ENCODE data around the gene SYPL2. TPM values are rescaled to one million over a fixed set of nuclear protein-coding genes. Genes with fewer than 3 reads are reported as not detected.

SYPL2 gene
- polyA plus RNA-seq (2012; ENCODE audit: insufficient read depth, insufficient read length, low read depth) = not detected

GRCh38 chr1:109466452-109467300, at the start of gene SYPL2:
SYPL2 (plus strand) TSS chr1:109466546; CDS start chr1:109466844, 298 bp downstream.
- peaks cover 89% of the 10 kb centered on the region for H3K27me3 ChIP-seq
- H3K36me3 ChIP-seq = no peaks in the 10 kb centered on the region
- peak within 1 kb of the TSS; percentile 39 for H3K4me3 ChIP-seq (ENCODE audit: low read depth, low read length)
- TF ChIP-seq, protein P1, sequence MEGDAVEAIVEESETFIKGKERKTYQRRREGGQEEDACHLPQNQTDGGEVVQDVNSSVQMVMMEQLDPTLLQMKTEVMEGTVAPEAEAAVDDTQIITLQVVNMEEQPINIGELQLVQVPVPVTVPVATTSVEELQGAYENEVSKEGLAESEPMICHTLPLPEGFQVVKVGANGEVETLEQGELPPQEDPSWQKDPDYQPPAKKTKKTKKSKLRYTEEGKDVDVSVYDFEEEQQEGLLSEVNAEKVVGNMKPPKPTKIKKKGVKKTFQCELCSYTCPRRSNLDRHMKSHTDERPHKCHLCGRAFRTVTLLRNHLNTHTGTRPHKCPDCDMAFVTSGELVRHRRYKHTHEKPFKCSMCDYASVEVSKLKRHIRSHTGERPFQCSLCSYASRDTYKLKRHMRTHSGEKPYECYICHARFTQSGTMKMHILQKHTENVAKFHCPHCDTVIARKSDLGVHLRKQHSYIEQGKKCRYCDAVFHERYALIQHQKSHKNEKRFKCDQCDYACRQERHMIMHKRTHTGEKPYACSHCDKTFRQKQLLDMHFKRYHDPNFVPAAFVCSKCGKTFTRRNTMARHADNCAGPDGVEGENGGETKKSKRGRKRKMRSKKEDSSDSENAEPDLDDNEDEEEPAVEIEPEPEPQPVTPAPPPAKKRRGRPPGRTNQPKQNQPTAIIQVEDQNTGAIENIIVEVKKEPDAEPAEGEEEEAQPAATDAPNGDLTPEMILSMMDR (IDR thresholded peaks at IDR 0.05; ENCODE audit: low read depth, low read length) = no peak
- no peaks in the 10 kb centered on the region for H3K4me1 ChIP-seq
- DNase-seq = peak; percentile 33
- no peaks in the 10 kb centered on the region for H3K9me3 ChIP-seq

DNA sequence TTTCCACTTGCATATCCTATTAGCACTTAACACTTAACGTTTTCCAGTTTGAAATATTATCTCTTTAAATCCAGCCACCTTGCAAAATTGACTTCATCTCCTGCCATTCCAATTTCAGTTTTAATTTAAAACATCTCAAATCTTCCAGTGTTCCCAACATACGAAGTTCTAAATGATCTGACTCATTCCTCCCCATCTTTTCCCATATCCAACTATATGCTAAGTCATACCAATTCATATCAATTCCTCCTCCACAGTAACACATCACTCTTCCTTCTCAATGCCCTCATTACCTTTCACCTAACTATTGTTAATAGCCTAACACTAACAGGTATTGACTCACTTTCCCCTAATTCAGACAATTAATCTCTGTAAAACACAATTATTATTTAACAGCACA, 42.8 kb upstream of the SYPL2 start:
- TF ChIP-seq, protein P1 (IDR thresholded peaks at IDR 0.05; ENCODE audit: low read depth, low read length) = no peak
- peaks cover 23% of the 10 kb centered on the region for H3K36me3 ChIP-seq
- H3K4me1 ChIP-seq = no peaks in the 10 kb centered on the region
- H3K27me3 ChIP-seq = no peaks in the 10 kb centered on the region
- H3K9me3 ChIP-seq = no peaks in the 10 kb centered on the region
- no peak for DNase-seq
- H3K4me3 ChIP-seq (ENCODE audit: low read depth, low read length) = no peak overlapping the region

GRCh38 chr1:109425391-109426280, 40.7 kb upstream of the SYPL2 start:
- Histone ChIP-seq H3K36me3 (peaks cover 5% of the 10 kb centered on the region), H3K4me3 (ENCODE audit: low read depth, low read length) (peak overlapping the region; percentile 93), H3K27me3 (no peaks in the 10 kb centered on the region), H3K9me3 (no peaks in the 10 kb centered on the region), H3K4me1 (no peaks in the 10 kb centered on the region)
- TF ChIP-seq, protein P1 (IDR thresholded peaks at IDR 0.05; ENCODE audit: low read depth, low read length) = no peak
- no peak for DNase-seq

- TF ChIP-seq, protein P1 (IDR thresholded peaks at IDR 0.05; ENCODE audit: low read depth, low read length) = no peak
- Histone ChIP-seq H3K36me3 (peaks cover 3% of the 10 kb centered on the region), H3K9me3 (no peaks in the 10 kb centered on the region), H3K27me3 (no peaks in the 10 kb centered on the region), H3K4me3 (ENCODE audit: low read depth, low read length) (peak within 1 kb of the TSS; percentile 93), H3K4me1 (no peaks in the 10 kb centered on the region)
- peak; percentile 97 for DNase-seq
Observed at GRCh38 chr1:109426281-109427170, 39.8 kb upstream of the SYPL2 start, which contains the start of gene PSMA5. PSMA5 (minus strand) TSS chr1:109426448; CDS start chr1:109426330, 118 bp downstream.

- Histone ChIP-seq H3K27me3 (no peaks in the 10 kb centered on the region), H3K9me3 (no peaks in the 10 kb centered on the region), H3K36me3 (peaks cover 3% of the 10 kb centered on the region), H3K4me3 (ENCODE audit: low read depth, low read length) (peak overlapping the region; percentile 93), H3K4me1 (no peaks in the 10 kb centered on the region)
- TF ChIP-seq, protein P1 (IDR thresholded peaks at IDR 0.05; ENCODE audit: low read depth, low read length) = no peak
- no peak for DNase-seq
Observed at GRCh38 chr1:109427171-109427467, 39.2 kb upstream of the SYPL2 start.
